Stimulated activated CD4-positive, alpha-beta T cell treated with anti-CD3 and anti-CD28 coated beads, Interleukin-4, amount 100 ng/mL, for 4 hours (primary cell): ENCODE results near the gene MYOCD.

Source experiments
- DNase-seq, 2 experiments: peaks; one replicate each; pipeline ENCODE4 v3.0.0-alpha.2; 2020

The MYOCD gene

DNA sequence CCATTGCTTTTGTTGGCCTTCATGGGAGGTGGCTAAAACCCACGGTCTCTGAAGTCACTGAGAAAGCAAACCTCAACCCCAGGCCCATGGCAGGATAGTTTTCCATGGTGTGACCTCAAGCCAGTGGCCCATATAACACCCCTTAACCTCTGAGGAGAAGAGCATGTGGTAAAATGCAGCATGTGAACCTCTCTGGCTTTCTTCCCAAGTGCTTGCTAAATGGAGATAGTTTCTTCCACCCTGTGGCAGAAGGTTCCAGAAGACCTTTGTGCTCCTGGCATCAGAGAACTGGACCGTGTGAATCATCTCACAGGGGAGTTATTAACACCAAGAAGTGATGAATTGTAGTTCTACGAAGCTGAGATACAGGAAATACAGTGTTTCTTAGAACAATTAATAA is 47.3 kb downstream of the MYOCD start:
- DNase-seq: no peak

DNA sequence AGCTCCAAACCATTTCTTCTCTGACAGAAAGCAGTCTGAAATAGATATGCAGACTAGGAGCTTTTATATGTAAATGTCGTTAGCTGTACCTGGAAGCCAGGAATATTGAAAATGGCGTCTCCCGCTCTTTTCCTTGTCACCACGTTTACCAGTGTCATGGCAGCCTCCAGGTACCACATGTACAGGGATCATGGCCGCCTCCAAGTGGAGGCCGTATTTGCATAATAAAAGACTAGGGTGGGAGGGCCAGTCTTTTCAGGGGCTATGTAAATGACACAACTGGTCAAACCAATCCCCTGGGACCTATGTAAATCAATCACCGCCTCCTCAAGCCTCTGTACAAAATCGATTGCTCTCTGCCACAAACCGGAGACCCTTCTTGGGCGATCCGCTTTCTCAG is 54.3 kb downstream of the MYOCD start:
- DNase-seq: no peak

DNA sequence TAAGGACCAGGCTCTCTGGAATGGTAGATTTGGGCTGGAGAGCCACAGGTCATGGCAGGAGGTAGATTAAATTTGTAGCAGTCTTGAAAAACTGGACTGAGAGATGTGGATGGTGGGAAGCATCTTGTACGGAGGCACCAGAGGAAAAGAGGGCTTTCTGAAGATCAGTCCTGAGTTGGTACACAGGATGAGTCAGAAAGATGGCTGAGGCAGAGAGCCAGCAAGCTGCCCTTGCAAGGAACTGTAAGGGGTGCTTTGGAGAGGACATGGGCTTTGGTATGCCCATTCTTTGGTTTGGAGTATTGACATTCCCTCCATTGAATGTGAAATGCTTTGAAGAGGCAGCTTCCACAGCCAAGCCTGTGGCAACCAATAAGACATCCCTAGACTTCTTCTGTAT is 55.9 kb downstream of the MYOCD start:
- no peak for DNase-seq

GRCh38 chr17:12722282-12722681 is 56.6 kb downstream of the MYOCD start:
- DNase-seq: no peak

DNA sequence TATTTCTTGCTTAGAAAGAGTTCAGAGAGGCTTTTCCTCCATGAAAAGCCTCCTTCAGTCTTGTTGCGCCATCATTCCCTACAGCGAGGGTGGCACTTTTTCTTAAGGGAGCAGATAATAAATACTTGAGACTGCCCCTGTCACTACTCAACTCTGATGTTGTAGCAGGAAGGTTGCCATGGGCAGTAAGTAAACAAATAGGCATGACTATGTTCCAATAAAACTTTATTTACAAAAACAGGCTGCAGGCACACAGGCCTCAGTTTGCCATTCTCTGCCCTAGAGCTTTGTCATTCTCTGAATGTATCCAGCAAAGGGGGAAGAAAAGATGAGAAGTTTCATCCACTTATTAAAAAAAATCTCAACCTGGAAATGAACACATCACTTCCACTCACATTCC is 60.4 kb downstream of the MYOCD start:
- DNase-seq: no peak

DNA sequence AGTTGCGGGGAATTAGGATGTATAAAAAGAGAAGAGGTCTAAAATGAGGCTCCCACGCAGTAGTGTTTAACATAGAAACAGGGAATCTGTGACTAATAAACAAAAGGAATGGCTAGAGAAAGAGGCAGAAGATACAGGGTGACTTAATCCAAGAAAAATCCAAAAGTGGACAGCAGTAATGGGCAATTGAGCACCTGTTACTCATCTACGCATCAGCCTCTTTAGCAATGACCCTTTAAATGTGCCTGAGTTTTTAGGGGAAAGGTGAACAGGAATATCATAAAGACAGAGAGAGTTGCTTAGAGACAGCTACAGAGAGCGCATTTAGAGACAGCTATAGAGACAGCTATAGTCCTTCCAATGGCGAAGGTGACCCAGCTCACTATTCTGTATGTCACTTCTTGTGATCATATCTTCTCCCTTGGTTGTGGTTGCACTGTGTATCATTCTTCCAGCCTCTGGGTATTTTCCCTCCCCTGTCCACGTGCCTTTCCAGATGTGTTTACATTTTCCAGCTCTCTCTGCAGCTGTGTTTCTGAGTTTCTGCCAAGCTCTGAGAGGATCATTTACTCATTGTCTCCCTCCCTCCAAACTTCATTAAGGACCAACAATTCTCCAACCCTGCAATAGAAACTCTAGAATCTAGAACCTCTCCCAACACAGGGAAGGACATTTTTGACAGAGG is 61.5 kb downstream of the MYOCD start:
- no peak for DNase-seq

DNA sequence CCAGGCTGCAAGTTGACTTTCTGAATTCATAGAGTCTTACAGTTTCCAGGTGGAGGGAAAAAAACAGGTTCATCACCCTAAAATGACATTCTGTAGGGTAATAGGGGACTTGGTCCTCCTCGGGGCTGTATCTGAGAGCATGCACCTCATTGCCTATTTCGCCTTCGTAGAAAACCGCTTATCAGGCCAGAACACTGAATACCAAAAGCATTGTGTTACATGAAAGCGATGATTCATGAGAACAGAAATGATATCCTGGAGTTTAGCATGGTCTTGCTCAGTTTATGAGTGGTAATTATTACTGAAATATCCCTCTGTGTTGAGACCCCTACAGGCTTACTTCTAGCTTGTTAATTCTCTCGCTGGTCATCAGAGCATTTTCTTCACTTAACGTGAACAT is 62.2 kb downstream of the MYOCD start:
- no peak for DNase-seq

- no peak for DNase-seq
Observed at GRCh38 chr17:12729086-12729485, 63.4 kb downstream of the MYOCD start.

GRCh38 chr17:12730421-12730820 is 64.7 kb downstream of the MYOCD start:
- DNase-seq: no peak

DNA sequence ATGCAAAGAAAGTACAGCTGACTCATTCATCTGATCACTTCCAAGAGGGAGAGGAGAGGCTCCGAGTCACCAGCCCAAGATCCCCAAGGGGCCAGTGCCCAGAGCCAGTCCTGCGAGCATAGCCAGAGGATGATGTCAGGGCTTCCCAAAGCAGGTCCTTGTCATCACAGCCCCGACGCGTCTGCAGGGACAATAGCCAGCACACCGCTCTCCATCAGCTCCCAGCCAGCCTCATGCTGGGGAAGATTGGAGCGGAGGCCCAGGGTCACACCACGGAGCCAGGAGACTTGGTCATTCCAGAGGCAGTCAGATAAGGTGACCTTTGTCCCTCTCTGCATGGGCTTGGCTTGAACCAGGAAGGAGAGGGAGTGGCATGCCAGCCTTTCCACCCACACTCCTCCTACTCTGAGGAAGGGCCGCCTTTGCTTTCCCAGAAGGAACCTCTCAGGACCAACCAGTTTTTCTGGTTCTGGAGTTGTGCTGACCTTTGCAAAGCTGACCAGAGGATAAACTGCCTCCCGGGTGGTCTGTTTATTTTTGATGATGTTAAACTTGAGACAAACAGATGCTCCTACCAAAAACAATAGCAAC is 65.3 kb downstream of the MYOCD start:
- no peak for DNase-seq

DNA sequence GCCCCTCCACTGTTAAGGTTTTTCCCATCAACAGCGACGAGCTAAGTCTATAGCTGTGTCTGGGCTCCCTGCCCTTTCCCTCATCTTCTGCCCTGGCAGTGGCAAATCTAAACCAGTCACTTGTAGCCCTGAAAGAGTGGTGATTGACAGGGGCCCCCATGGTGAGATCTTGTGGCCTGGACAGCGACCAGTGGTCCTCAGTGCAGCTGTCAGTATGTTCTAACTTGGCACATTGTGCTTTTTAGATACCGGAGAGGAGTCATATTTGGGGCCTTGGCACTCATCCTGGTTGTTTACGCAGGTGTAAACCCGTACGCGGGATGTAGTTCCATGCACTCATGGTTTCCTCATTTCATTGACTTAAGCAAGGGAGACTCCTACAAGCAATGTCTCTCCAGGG is 66.1 kb downstream of the MYOCD start:
- no peak for DNase-seq

DNA sequence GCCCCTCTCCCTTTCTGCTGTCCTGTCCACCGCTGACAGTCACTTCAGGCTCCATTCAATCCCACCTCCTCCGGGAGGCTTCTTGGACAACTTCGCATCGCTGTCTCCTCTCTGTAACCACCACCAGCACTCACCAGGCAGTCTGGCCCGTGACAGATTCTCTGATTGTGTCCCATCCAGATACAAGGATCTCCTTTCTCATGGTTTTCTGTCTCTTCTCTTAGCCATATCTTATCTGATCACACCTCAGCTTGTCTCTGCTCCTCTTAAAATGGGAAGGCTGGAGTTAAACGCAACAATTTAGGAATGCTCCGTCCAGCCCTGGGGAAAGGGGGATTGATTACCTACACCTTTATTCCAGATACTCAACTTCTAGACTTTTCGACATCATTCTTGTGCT is 66.7 kb downstream of the MYOCD start:
- DNase-seq: no peak

- no peak for DNase-seq
Observed at GRCh38 chr17:12734926-12735325, 69.2 kb downstream of the MYOCD start.

DNA sequence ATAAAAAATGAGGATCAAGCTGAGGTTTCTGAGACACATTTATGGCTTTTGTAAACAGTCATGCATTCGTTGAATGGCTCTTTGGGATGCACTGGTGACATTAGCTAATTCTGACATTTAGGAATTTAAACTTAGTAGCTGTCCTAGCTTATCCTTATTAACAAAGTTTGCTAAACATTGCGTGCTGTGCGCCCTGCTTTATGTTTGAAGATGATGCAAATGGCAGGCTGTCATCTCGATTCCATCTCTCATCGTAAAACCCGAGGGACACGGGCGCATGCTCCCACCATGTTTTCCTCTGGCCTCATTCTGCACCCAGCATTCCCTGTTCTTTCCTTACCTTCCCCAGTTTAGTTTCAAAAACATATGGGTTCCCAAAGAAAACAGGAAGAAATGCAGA is 69.8 kb downstream of the MYOCD start:
- DNase-seq: no peak

DNA sequence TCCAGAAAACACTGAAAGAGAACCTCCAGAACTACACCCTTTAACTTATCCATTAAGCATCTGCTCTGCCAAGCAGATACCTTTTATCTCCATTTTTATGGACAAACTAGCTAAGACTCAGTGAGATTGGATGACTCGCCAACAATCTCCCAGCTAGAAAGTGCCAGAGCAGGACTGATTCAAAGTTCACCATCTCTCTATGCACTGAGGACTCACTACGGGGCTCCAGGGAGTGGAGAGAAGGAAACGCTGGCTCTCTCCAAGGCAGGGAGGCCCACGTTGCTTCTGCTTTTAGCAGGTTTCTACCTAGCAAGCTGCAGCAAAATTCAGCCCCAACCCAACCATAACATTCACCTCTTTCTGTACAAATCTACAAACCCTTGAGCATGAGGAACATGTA is 70.8 kb downstream of the MYOCD start:
- DNase-seq: no peak

GRCh38 chr17:12737740-12738469 is 72.2 kb downstream of the MYOCD start:
- no peak for DNase-seq

GRCh38 chr17:12738624-12739023 is 72.9 kb downstream of the MYOCD start:
- no peak for DNase-seq

DNA sequence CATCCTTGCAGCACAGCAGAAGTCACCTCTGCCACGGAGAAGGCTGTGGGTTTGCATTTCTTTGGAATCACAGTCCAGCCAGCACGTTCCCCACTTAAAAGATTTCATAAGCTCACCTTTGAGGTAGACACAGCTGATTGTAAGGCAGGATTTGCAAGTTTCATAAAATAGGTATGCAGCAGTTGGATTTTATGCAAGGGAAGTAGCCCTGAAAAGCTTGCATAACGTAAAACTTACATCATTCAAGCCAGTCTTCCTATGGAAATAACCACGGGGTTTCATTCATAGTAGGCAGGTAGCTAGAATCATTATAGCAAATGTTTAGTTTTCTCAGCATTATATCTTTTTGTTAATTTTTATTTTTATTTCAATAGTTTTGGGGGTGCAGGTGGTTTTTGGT is 73.8 kb downstream of the MYOCD start:
- DNase-seq: no peak

DNA sequence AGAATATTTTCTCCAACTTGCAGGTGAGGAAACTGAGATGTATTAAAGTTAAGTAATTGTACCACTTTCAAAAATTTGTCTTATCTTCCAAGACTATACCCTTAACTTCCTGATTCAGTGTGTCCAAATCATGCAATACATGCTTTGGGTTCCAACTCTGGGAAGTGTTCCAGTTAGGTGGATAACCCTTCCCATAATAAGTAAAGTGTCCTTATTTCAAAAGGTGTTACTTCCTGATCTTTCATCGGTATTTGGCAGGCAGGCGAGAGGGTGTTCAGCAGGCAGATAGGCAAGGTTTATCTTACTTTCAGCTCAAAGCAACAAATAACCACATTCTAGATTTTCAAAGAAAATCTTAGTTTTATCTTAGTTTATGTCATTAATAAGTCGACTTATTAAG is 77.4 kb downstream of the MYOCD start:
- DNase-seq: no peak

- DNase-seq: no peak
Observed at GRCh38 chr17:12744298-12744697, 78.6 kb downstream of the MYOCD start.

- DNase-seq: no peak
Observed at GRCh38 chr17:12744786-12745185, 79.1 kb downstream of the MYOCD start.

GRCh38 chr17:12745486-12745885 is 79.8 kb downstream of the MYOCD start:
- no peak for DNase-seq

- no peak for DNase-seq
Observed at GRCh38 chr17:12756786-12757185, 91.1 kb downstream of the MYOCD start.

DNA sequence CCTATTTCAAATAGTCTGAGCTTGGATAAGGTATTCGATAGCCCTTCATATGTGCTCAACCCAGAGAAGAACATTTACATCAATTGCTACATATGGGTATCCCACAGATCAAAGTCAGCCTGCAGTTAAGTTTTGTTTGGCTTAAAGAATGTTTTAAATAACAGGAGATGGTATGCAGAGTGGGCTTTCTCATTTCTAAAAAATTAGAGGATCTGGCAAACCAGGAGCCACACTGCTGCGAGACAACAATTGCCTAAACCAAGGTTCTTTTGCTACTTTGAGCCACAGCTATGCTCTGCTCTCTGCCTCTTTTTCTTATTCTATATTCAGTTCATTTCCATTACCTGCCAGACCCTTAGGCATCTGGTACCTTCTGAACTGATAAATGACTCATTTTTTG is 93.4 kb downstream of the MYOCD start:
- DNase-seq: no peak

GRCh38 chr17:12765548-12765947 is 99.9 kb downstream of the MYOCD start:
- no peak for DNase-seq
